HG02571 (cell line): ENCODE data around the gene CLRN3.

Source experiments
- ATAC-seq: cut with Tn5 transposase; IDR thresholded peaks from one replicate; pipeline ENCODE4 v1.9.1; 2021; ENCODE audit warnings: mild to moderate bottlenecking, moderate library complexity; ENCODE audit not compliant: unreplicated experiment

The CLRN3 gene

DNA sequence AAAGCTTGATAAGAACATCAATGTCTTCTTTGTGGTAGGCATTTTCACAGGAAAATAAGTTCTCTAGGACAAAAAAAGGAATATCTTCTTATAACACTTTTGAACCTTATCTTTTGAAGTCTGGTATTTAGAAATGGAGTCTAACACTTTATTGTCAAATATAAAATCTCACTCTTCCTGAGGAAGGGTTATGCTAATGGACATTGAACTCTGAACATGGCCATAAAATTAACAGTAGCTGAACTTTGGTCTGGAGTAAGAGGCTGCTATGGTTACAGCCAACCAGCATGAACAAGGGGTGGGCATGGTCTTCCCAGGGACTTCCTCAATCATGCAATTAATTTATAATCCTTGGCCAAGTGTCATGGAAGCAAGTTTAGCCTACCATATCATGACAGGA is at the start of gene CLRN3:
TSS of gene CLRN3 (minus strand) at position 199 of the 400 bp plus-strand sequence. CDS start at position 42, 157 bp downstream.
- no peak for ATAC-seq

DNA sequence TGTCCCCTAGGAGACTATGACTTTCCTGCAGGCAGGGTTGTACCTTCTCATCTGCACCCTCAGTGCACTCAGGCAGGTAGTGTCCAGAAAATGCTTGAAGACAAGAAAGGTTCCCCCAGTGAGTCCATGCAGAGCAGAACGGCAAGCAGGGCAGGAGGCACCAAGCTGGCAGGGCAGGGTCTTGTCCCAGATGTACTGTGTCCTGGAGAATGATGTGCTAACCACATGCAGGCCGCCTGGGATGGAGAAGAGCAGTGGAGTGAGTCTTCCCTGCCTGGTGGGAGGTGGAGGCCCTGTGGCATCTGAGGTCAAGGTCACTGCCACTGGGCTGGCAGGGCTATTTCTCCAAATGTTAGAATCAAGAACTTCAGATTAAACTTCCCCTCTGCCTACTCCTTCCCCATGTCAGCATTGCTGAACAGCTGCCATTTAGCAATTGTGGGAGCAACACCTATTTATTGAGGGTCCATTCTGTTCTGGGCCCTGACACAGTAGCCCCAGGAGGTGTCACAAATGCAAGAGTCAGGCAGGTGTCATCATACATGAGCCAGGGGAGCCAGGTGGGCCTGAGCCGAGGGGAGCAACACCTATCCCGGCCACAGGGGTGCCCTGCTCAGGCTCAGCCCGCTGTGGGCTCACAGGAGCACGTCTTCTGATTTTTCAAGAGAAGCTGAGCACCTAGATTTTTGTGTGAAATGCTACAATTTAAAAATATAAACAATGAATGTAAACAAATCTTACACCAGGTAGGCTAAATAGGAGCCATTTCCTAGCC is 48.3 kb upstream of the CLRN3 start:
- ATAC-seq = no peak

DNA sequence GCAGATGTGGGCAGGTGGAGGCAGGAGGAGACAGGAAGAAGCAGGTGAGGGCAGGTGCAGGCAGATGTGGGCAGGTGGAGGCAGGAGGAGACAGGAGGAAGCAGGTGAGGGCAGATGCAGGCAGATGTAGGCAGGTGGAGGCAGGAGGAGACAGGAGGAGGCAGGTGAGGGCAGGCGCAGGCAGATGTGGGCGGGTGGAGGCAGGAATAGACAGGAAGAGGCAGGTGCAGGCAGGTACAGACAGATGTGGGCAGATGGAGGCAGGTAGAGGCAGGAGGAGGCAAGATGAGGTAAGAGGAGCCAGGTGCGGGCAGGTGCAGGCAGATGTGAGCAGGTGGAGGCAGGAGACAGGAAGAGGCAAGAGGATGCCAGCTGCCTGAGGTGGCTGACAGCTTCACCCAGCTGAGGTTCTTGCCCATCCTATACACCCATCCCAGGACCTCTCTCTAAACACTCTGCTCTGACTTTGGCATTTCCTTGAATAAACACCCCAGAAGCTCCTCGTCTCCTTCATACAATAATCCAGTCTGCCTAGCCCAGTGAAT is 47.1 kb upstream of the CLRN3 start:
- no peak for ATAC-seq

DNA sequence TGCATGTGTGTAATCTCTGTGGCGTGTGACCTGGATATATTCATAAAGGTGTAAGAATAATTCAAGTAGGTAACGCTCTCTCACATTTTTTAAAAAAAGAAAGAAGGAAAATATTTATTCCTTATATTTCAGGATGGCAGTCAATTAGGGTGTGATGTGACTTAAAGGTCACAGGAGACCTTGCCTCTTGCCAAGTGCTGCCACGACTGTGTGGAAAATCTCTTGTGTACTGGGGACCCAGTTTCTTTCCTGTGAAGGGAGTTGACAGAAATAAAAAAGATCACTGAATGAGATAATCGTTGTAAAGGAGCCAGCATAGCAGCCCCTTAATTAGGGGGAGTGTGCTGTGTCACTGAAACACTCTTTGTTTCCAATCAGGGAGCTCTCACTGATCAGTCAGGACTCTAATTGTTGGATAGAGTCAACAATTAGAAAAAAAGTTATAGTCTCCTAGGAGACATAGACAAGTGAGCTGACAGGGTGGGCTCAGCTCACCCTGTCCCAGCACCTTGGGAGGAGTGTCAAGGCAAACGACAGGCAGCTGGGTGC is 45.2 kb upstream of the CLRN3 start:
- no peak for ATAC-seq

DNA sequence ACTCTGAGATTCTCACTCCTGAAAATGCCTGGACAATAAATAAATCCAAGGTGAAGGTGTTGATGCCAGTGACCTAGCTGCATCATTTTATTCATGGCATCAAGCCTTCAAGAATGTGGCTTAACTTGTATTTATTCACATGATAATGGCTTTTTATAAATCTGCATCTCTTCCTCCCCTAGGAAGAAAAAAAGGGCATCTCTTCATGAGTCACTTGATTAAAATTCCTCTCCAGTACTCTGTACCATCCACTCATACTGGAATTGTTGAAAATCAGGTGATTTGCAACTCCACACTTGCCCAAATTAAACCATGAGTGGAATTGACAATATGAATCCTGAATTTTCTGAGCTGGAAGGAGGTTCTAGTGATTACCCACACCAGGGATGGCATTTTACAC is 44.3 kb upstream of the CLRN3 start:
- ATAC-seq = no peak

DNA sequence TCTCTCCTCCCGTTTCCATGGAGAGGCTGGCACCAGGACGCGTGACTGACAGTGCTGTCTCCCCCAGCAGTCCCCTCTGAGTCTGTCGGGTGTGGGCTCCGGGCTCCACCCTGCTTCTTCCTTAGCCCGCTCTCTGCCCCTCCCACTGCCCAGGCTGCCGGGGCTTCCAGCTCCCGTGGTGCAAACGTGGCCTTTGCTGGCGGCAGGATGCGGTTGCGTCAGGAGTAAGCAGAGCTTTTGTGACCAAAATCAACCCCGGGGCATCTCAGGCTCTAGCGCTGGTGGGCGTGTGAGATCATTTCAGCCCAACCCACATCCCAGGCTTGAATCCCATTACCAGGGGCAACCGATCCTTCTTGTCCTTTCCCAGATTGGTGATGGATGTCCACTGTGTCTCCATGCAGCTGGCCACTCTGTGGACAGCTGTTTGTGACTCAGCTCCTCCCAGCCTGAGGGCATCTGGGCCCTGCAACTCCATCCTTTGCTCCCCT is 42.4 kb upstream of the CLRN3 start:
- no peak for ATAC-seq

- no peak for ATAC-seq
These were observed 41.6 kb upstream of the CLRN3 start for GRCh38 chr10:127934383-127934782.

DNA sequence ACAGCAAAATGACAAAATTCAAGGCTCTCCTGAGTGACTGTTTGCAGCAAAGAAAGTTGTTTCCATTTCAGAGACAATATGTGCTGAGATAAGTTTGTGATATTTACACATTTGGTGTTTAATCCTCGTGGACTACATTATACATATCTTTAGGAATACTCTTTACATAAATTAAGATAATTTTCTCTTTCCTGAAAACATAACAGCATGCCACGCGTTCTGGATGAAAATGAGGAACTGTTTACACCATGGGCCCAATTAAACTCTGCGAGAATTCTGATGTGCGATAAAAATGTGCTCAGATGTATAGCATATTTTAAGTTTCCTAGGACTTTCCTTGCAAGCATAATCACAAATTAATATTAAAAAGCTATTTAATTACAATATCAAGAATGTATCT is 40.5 kb upstream of the CLRN3 start:
- no peak for ATAC-seq

DNA sequence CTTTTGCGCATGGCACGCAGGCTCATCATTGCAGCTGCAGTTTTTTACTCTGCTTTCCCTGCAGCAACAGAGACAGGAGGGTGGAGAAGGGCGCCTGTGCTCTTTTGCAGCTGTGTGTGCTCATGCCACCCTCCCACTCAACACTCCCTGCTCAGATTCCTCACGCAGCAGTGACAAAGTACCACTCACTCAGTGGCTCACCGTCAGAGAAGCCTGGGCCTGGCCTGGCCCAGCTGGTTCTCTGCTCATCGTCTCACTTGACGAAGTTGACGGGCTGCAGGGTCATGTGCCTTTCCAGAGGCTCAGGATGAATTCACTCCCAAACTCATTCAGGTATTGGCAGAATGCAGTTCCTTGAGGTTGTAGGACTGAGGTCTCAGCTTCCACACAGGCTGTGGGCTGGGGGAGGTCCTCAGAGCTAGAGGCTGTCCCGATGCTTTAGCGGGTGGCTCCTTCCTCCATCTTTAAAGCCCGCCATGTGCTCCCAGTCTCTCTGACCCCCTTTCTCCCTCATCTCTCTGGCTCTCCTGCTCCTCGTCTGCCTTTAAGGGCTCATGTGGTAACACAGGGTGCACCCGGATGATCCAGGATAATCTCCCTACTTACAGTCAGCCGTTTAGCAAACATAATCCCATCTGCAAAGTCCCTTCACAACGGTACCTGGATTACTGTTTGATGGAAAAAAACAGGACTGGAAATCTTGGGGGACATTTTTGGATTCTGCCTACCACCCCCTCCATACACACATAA is 40.0 kb upstream of the CLRN3 start:
- ATAC-seq = no peak

GRCh38 chr10:127928021-127928806 is 35.5 kb upstream of the CLRN3 start:
- ATAC-seq = no peak

- ATAC-seq = no peak
These were observed 33.7 kb upstream of the CLRN3 start for GRCh38 chr10:127926455-127926854.

DNA sequence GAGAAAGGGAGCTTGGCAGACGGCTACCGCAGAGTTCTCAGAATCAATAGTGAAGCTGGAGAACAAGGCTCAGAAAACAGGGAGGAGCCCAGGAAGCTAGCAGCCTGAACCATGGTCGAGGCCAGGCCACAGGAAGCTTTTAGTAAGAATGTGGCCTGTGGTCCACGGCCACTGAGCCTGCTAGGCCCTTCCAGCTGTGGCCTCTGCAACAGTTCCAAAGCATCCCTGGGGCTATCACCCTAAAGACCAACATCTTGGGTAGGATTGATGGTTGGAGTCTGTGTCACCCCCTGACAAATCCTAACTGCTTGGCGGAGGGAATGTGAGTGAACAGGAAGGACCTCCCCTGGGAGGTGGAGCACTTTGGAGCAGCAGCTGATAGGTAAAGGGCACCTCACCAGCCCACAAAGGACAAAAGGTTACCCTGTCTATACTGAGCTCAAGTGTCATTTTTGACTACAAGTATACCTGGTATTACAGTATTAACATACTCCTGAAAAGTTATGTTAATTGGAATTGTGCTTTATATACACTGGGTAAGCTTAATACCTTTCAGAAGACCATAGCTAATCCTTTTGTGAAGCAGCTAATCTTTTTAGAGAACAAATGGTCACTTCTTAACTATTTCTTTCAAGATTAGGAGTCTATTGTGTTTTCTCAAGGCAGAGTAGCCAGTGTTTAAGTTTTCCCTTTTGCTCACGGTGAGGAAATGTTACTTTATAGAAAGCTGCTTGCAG is 32.9 kb upstream of the CLRN3 start:
- ATAC-seq = no peak

GRCh38 chr10:127923646-127924045 is 30.9 kb upstream of the CLRN3 start:
- no peak for ATAC-seq

- ATAC-seq = no peak
These were observed 30.1 kb upstream of the CLRN3 start for GRCh38 chr10:127922675-127923366.

GRCh38 chr10:127922206-127922605 is 29.5 kb upstream of the CLRN3 start:
- ATAC-seq = no peak

- ATAC-seq = no peak
These were observed 29.0 kb upstream of the CLRN3 start for GRCh38 chr10:127921753-127922145.

DNA sequence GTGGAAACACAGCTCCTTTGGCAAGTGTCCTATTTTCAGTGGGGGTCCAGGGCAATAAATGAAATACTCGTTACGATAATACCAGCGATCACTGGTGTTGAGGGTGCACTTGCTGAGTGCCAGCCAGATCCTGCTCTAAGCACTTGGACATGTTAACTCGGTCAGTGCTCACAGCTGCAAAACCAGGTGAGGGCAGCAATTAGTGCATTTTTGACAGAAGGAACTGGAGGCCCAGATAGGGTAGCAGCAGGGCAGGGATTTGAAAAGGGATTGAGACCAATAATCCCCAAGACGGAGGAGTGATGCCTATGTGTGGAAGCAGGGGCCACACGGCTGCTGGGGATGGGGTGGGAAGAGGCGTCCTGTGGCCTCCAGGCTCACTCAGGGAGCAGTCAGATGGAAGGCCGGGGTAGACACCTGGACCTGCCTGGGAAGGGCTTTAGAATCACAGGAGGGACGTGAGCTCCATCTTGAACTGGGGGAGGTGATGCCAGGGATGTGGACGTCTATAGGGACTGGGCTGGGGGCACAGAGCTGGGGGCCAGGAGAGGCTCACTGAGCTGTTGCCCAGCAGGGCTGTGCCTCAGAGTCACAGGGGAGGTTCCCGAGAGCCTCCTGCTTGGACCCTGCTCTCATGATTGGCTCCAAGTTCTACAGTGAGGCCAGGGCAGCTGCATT is 28.5 kb upstream of the CLRN3 start:
- ATAC-seq = no peak

- ATAC-seq = no peak
These were observed 27.7 kb upstream of the CLRN3 start for GRCh38 chr10:127920306-127921074.
